Measurements from ENCODE around the gene FEM1A. TPM values are rescaled to one million over a fixed set of nuclear protein-coding genes. Genes with fewer than 3 reads are reported as not detected.
"Not testable (repeated sequence)": the region's sequence is repeated elsewhere in the genome, so short reads cannot be mapped to it uniquely, and the experiment has no call there.

FEM1A gene
- total and polyA plus RNA-seq, 2 donors (not counting 1 experiment from before 2014, with no cell fraction given): 3.2 to 10.1 TPM

DNA sequence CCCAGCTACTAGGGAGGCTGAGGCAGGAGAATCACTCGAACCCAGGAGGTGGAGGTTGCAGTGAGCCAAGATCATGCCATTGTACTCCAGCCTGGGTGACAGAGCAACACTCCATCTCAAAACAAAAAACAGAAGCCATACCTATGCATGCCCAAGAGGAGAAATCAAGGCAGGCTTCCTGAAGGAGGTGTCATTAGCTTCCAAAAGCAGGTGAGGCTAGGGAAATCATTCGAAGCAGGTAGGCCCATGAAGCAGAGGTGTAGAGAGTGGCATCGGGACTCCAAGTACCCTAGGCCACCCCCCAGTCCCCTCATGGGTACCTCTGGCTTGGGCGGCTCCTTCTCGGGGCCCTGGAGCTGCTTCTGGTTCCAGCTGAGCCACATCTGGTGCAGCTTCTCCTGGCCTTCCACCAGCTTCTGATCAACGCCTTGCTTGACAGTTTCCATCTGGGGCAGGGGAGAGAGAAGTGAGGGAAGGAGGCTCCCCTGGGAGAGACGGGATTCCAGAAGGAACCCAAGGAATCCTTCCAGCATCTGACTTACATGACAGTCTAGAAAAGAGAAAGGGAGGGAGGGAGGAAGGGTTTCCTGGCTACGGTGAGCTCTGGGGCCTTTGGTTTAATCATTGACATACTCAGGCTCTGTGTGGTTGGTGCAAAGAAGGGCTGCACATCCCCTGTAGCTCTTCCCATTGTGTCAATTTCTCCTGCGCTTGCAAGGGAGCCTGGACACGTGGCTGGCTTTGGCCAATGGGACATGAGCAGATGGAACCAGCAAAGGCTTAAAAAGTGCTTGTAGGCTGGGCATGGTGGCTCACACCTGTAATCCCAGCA lies 53.0 kb downstream of the FEM1A start:
- no peaks in the 10 kb centered on the region for H3K79me2 ChIP-seq (ENCODE audit: control insufficient read depth, insufficient read depth, low read length)
- H3K36me3 ChIP-seq (ENCODE audit: control insufficient read depth, insufficient read depth, low read length): peaks cover 22% of the 10 kb centered on the region
- peak overlapping the region; percentile 69 for H3K27ac ChIP-seq (ENCODE audit: insufficient read depth, low read length)
- H2AFZ ChIP-seq (ENCODE audit: low read length): no peak overlapping the region
- no peaks in the 10 kb centered on the region for H3K27me3 ChIP-seq (ENCODE audit: control insufficient read depth, insufficient read depth, low read length)
- H3K9me3 ChIP-seq (ENCODE audit: control insufficient read depth, insufficient read depth, low read depth, low read length): no peaks in the 10 kb centered on the region
- no peak overlapping the region for H3K4me2 ChIP-seq (ENCODE audit: extremely low read depth, insufficient read depth, low read length)
- H4K20me1 ChIP-seq (ENCODE audit: control insufficient read depth, extremely low read depth, insufficient read depth, low read length): no peaks in the 10 kb centered on the region
- no peak overlapping the region for H3K4me3 ChIP-seq (replicated peaks in 1 of 4; ENCODE audit: control extremely low read depth in 1 of 4, insufficient read depth in 1 of 4, low read depth in 3 of 4, low read length in 4 of 4)
- TF ChIP-seq CTCF (conservative IDR thresholded peaks at IDR 0.05 in 1 of 2, IDR thresholded peaks at IDR 0.05 in 1 of 2; ENCODE audit: low read depth in 1 of 2, low read length in 2 of 2) (no peak), EZH2 (IDR thresholded peaks at IDR 0.05; ENCODE audit: low read length, missing control alignments) (no peak)
- no peak overlapping the region for H3K9ac ChIP-seq (ENCODE audit: insufficient read depth, low read length)
- peak in 1 of 2 donors; percentile 83 for DNase-seq (ENCODE audit: low read depth in 2 of 2)
- peaks cover 5% of the 10 kb centered on the region for H3K4me1 ChIP-seq (ENCODE audit: control insufficient read depth, extremely low read depth, insufficient read depth, low read length)

DNA sequence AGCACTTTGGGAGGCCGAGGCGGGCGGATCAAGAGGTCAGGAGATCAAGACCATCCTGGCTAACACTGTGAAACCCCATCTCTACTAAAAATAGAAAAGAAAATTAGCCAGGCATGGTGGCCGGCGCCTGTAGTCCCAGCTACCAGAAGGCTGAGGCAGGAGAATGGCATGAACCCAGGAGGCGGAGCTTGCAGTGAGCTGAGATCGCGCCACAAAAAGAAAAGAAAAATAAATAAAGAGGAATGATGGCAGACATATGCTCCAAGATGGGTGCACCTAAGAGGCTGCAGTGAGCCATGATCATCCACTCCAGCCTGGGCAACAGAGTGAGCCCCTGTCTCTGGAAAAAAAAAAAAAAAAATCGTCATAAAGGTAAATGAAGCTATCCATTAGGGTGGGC lies 54.4 kb downstream of the FEM1A start:
- H3K4me3 ChIP-seq (replicated peaks in 1 of 4; ENCODE audit: control extremely low read depth in 1 of 4, insufficient read depth in 1 of 4, low read depth in 3 of 4, low read length in 4 of 4); H3K9ac ChIP-seq (ENCODE audit: insufficient read depth, low read length); H4K20me1 ChIP-seq (ENCODE audit: control insufficient read depth, extremely low read depth, insufficient read depth, low read length); H3K4me1 ChIP-seq (ENCODE audit: control insufficient read depth, extremely low read depth, insufficient read depth, low read length); H3K27me3 ChIP-seq (ENCODE audit: control insufficient read depth, insufficient read depth, low read length); H3K9me3 ChIP-seq (ENCODE audit: control insufficient read depth, insufficient read depth, low read depth, low read length); H2AFZ ChIP-seq (ENCODE audit: low read length); H3K4me2 ChIP-seq (ENCODE audit: extremely low read depth, insufficient read depth, low read length); H3K79me2 ChIP-seq (ENCODE audit: control insufficient read depth, insufficient read depth, low read length): not testable (repeated sequence)
- Histone ChIP-seq H3K36me3 (ENCODE audit: control insufficient read depth, insufficient read depth, low read length) (peaks cover 25% of the 10 kb centered on the region), H3K27ac (ENCODE audit: insufficient read depth, low read length) (peak overlapping the region; percentile 18)
- peak; percentile 65 to 66 for DNase-seq (ENCODE audit: low read depth in 2 of 2)

- H3K9me3 ChIP-seq (ENCODE audit: control insufficient read depth, insufficient read depth, low read depth, low read length): no peaks in the 10 kb centered on the region
- no peak overlapping the region for H2AFZ ChIP-seq (ENCODE audit: low read length)
- H4K20me1 ChIP-seq (ENCODE audit: control insufficient read depth, extremely low read depth, insufficient read depth, low read length): no peaks in the 10 kb centered on the region
- H3K4me3 ChIP-seq (replicated peaks in 1 of 4; ENCODE audit: control extremely low read depth in 1 of 4, insufficient read depth in 1 of 4, low read depth in 3 of 4, low read length in 4 of 4): no peak overlapping the region
- no peak overlapping the region for H3K9ac ChIP-seq (ENCODE audit: insufficient read depth, low read length)
- no peak overlapping the region for H3K4me2 ChIP-seq (ENCODE audit: extremely low read depth, insufficient read depth, low read length)
- TF ChIP-seq CTCF (conservative IDR thresholded peaks at IDR 0.05 in 1 of 2, IDR thresholded peaks at IDR 0.05 in 1 of 2; ENCODE audit: low read depth in 1 of 2, low read length in 2 of 2) (no peak), EZH2 (IDR thresholded peaks at IDR 0.05; ENCODE audit: low read length, missing control alignments) (no peak)
- H3K27me3 ChIP-seq (ENCODE audit: control insufficient read depth, insufficient read depth, low read length): no peaks in the 10 kb centered on the region
- H3K36me3 ChIP-seq (ENCODE audit: control insufficient read depth, insufficient read depth, low read length): peaks cover 30% of the 10 kb centered on the region
- H3K79me2 ChIP-seq (ENCODE audit: control insufficient read depth, insufficient read depth, low read length): no peaks in the 10 kb centered on the region
- peaks cover 5% of the 10 kb centered on the region for H3K4me1 ChIP-seq (ENCODE audit: control insufficient read depth, extremely low read depth, insufficient read depth, low read length)
- DNase-seq (ENCODE audit: low read depth in 2 of 2): no peak
- H3K27ac ChIP-seq (ENCODE audit: insufficient read depth, low read length): no peak overlapping the region
These were observed 55.8 kb downstream of the FEM1A start for GRCh38 chr19:4847190-4847973.
